GM10847 (cell line): ENCODE measurements around the gene HELT.

Source experiments
- POLR2A ChIP-seq: IDR thresholded peaks from 2 replicates; pipeline ENCODE4 v1.6.1; 2011; ENCODE audit not compliant: insufficient read length; ENCODE audit errors: extremely low read depth

HELT gene

DNA sequence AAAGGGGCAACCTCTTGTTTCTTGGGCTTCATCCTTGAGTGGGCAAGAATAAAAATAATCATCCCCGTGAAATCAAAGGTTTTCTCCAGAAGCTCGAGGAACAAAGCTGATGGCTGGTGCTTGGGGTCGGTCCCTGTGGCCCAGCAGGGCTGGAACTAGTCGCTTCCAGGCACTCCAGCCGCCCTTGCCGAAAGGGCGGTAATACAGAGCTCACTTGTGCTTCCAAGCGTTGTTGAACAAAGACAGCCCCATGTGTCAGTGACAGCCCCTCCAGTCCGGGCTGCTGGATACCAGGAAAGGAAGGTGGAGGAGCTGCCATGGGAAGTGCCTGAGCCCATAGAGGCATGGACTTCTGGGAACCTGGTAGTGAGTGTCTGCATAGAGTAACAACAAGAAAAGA, 5.2 kb downstream of the HELT start:
- no peak for TF ChIP-seq POLR2A

DNA sequence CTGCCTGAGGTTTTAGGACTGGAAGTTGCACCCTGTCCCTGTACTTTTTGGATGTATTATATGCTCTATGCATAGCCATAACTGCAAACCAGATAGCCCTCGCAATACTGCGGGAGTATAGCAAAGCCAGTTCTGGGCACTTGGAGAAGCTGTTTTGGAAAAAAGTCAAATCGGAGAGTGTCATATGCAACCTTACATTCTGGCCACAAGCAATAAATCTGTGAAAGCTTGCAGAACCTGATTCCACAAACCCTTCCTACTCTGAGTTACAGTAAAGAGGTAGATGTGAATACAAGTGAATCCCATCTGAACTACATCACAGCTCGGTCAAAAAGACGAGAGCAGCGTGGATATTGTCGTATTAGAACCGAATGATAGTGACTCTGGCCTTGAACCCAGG, 10.3 kb downstream of the HELT start:
- TF ChIP-seq POLR2A, result no peak

DNA sequence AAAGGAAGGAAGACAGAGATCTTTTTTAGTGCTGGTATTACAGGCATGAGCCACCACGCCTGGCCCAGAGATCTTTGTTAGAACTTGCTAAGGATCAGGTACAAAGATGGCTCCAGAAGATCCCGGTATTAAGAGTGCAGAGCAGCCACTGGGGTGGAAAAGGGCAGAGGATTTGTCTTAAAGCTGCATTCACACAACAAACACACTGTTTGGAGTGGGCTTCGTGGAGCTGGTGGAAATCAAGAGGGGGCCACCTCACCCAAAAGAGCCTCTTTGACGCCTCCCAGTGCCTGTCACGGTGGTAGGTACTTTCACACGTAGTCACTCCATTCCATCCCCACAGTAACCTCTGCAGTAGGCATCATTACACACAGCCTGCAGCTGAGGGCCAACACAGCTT, 13.3 kb downstream of the HELT start:
- TF ChIP-seq POLR2A, result no peak

DNA sequence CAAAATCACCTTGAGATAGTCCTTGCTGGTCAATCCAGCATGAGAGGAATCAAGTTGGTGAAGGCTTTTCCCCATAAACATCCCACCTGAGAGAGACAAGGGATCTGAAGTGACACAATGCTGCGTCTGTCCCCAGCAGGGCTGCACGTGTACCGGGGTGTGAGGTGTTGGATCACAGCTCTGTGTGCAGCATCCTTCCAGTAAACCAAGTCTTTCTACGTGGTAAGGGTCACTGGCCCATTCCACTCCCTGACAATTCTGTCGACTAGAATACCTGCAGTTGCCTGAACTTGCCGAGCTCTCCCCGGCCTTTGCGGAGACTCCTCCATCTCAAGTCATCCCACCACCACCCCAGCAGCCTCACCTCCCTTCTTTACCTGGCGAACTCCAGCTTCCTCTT, 14.8 kb downstream of the HELT start:
- TF ChIP-seq POLR2A, result no peak

DNA sequence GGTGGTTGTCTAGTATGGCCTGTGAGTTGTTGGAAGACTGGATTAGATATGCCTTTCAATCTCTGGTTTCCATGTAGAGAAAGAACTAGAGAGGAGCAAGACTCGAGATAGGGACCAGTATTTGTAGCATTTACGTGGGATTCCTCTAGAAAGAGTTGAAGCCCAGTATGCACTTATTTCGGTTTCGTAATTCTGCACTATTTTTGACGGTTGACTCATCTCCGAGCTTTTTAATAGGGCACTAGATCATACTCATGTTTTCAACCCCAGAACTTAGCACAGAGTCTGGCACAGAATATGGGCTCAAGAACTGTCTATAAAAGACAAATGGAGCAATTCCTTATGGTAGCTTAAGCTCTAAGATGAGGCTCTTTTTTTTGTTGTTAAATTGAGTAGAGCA, 15.7 kb downstream of the HELT start:
- TF ChIP-seq POLR2A, result no peak

DNA sequence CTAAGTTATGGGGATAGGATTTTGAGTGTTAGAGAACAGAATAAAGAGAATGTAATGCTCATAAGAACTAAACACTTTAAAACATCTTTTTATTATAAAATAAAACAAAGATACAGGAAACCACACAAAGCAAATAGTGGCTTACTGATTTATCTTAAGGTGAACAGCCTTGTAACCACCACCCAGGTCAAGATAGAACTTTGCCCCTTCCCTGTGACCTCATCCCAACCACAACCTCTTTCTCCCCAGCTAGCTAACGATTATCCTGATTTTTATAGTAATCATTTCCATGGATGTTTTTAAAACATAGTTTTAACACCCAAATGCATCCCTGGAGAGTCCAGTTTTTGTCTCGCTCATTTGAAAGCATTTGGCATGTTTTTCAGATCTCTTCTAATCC, 17.0 kb downstream of the HELT start:
- TF ChIP-seq POLR2A, result no peak

DNA sequence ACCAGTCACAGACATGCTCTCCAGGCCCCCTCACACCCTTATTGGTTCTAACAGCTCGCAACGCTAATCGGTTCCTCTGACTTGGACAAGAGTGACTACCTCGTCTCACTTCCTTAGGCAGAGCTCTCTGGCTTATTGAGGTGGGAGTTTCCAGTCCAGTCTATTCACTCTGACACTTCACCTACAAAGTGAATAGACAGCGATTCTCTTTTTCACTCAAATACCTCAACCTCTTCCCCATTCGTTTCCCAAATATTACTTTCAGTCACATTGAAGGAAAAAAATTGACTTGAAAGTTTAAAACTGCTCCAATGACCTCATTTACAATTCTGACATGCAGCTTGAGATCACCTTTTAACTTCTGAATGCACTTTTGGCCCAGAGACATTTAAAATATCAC, 17.7 kb downstream of the HELT start:
- TF ChIP-seq POLR2A, result no peak

DNA sequence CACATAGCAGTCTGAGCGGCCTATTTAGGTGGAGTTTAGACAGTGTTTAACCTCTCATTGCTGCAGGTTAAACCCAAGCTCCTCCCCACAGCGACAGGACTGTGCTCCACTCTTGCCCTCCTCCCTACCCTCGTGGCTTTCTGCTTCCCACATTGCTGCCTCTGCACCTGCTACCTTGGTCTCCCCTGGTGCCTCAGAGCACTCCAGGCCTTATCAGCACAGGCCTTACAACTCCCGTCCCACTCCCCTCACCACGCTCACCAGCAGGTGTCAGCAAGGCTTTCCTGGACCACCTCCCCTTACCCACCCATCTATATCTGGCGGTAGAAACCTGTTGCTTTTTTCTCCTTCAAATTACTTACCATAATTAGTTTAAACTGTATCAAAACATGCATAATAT, 18.6 kb downstream of the HELT start:
- TF ChIP-seq POLR2A, result no peak

DNA sequence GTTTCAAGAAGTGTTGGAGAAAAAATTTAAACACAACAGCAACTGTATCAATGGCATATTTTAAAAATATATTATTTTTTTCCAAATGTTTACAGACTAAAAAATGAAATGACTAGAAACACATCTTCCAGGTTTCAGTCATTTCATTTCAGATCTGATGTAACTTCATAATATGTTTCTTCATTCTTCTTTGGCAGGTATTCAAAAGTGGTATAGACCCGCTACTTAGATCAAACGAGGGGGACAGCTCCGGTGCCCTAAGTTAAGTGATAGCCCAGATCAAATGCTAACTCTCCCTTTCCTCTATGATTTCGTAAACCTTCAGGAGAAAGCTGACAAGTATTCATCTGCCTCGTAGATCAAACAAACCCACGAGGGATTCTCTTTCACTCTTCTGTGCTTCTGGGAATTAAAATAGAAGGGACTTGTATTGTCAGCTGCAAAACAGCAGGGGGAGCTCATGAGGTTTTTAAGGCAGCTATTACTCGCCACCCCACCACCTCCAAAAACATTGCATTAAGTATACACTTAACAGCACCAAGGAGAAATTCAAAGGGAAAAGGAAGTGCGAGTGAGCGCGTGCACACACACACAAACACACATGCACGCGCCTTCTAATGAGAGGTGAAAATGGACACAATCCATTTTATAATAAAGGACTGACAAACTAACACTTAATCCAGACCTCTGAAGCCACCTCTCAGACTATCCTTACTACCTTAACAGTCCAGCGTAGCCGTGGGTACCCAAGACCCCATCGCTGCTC, 21.4 kb downstream of the HELT start:
- no peak for TF ChIP-seq POLR2A

DNA sequence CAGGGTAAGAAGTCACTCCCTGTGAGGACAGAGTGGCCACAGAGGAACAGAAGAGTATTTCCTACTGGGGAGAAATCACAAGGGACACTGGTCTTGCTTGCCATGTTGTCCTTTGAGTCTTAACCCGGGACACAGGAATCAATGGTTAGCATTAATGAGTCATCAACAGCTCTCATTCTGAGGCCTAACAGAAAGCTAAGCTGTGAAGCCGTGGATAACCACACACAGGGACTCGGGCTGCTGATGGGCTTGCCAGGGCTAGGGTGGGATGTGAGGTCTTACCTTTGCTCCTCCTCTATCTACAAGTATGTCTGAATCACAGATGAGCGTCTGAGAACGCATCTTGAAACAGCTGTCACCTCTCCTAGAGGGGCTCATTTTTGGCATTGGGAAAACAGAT, 22.2 kb downstream of the HELT start:
- no peak for TF ChIP-seq POLR2A

DNA sequence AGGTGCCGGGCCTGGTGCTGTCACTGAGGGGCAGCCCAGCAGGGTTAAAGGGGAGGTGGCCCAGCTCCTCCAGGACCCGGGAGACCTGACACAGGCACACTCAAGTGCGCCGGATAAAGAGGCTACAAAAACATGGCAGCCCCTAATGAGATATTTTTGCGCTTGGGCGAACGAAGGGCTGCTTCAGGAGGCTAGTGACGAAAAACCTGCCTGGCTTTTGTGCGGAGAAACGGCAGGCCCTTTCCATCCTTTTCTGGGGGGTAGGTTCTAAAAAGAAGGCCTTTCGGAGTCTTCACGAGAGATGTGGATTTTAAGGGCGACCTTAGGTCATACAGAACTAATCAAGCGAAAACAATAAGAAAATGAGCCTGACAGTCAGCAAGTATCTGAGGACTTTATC, 35.5 kb downstream of the HELT start:
- no peak for TF ChIP-seq POLR2A

DNA sequence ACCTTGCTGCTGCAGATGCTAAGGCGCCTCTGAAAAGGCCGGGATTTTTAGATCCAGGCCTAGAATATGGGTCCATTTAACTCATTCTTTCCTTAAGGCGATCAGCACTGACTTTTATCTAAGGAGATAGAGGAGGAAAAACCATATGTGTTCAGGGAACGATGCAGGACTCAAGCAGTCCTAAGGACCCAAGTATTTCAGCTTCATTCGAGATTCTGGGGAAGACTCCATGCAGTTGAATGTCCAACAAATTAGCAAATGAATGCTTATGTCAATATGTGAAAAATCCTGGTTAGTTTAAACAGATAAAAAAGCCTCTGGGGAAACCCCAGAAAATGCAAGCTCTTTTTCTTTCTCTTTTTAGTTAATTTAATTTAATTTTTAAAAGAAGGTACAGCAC, 36.0 kb downstream of the HELT start:
- no peak for TF ChIP-seq POLR2A

DNA sequence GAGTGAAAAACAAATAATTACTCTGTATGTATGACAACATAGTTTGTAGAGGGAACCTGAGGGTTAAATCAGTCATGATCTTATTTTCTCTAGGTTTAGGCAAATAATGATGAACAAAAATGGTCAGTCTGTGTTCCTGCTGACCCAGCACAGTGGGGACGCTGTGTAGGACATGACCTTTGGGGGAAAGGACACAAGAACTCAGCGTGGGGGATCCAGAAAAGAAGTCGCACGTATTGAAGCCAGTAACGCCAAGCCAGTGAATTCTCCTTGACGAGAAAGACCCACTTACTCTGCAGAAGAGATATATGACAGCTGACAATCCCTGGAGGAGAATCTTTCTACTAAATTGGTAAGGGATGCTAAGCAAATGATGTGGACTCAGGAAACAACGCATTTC, 36.6 kb downstream of the HELT start:
- TF ChIP-seq POLR2A, result no peak

DNA sequence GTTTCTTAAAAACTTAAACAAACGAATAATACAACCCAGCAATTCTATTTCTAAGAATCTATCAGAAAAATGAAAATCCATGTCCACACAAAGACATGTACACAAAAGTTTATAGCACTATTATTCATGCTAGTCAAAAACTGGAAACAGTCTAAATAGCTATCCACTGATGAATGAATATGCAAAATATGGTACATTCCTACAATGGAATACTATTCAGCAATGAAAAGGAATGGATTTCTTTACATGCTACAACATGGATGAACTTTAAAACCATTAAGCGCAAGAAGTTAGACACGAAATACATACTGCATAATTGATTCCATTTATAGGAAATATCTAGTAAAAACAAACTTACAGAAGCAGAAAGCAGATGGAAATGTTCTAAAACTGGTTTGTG, 43.3 kb downstream of the HELT start:
- no peak for TF ChIP-seq POLR2A

DNA sequence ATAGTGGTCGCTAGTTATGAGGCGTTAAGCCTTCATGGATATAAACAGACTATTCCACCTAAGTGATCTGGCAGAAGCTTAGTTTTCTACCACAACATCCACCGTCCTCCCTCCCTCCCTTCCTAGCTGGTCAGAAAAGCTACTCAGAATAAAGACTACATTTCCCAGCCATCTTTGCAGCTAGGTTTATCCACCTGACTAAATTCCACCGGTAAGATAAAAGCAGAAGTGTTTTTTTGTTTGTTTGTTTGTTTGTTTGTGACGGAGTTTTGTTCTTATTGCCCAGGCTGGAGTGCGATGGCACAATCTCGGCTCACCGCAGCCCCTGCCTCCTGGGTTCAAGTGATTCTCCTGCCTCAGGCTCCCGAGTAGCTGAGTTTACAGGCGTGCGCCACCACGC, 44.3 kb downstream of the HELT start:
- no peak for TF ChIP-seq POLR2A

DNA sequence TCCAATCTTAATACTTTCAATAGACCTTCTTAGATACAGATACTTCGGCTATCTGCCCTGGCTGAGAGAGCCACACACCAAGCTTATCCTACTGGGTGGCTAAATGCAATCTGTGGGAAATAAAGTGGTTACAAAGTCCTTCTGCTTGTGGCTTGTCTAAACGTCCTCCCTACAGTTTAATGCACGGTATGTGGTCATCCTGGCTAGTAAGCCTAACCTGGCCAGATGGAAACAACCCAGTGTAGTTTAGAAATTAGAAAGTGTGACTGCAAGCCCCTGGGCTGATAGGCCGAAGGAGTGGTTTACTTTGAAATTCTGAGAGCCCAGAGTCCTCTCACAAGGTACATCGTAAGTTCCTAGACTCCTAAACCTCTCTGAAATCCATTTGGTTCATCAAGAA, 47.9 kb downstream of the HELT start:
- TF ChIP-seq POLR2A, result no peak

DNA sequence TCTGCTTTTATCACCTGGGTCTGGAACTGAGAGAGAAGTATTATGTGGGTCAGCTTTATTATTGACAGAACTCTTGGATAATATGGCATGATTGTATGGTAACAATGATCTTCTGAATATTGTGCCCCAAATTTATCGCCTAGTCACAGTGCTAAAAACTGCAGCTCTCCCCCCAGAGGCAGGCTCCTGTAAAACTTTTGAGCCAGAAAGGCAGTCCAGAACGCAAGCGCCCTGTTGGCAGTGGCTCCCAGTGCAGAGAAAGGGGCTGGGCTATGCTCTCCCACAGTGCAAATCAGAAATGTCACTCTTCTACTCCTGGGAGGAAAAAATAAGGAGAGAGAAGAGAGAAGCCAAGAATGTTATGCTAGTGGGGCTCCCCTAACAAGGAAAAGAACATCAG, 50.5 kb downstream of the HELT start:
- TF ChIP-seq POLR2A, result no peak
